H1 (cell line): Measurements from ENCODE around the gene ACAD11. TPM values are rescaled to one million over a fixed set of nuclear protein-coding genes. Genes with fewer than 3 reads are reported as not detected.

Source experiments
- CHD7 ChIP-seq: fragments of 300-600 bp; sonication (generic); IDR thresholded peaks from 2 replicates; pipeline ENCODE4 v1.7.1; 2012; ENCODE audit warnings: low read length, moderate library complexity, mild to moderate bottlenecking, inconsistent platforms; ENCODE audit not compliant: insufficient replicate concordance
- EZH2 ChIP-seq: fragments of 200-600 bp; sonication (generic); IDR thresholded peaks from 2 replicates; pipeline ENCODE4 v1.7.1; 2012; ENCODE audit warnings: low read depth, mild to moderate bottlenecking, moderate library complexity, low read length, inconsistent platforms; ENCODE audit not compliant: severe bottlenecking
- KDM5A ChIP-seq: fragments of 200-600 bp; IDR thresholded peaks from 2 replicates; pipeline ENCODE4 v1.7.1; 2012; ENCODE audit warnings: mild to moderate bottlenecking, low read length, inconsistent platforms, mixed read lengths
- NRF1 ChIP-seq: IDR thresholded peaks from 2 replicates; pipeline ENCODE4 v1.6.1; 2011; ENCODE audit warnings: mild to moderate bottlenecking, low read depth, low read length, improper control_type of control experiment
- RNF2 ChIP-seq: fragments of 200-900, 300-1000 bp; sonication (generic); IDR thresholded peaks from 2 replicates; pipeline ENCODE4 v1.7.1; 2016; ENCODE audit warnings: borderline replicate concordance, low read depth, mild to moderate bottlenecking, antibody characterized with exemption, low read length; ENCODE audit not compliant: poor library complexity, severe bottlenecking; ENCODE audit errors: missing control alignments
- SIRT6 ChIP-seq: IDR thresholded peaks from one replicate; pipeline ENCODE4 v1.7.1; 2012; ENCODE audit warnings: low read length, inconsistent platforms
- polyA plus RNA-seq, 7 experiments: library from polyadenylated mRNA; depleted of rRNA in 3 of 7; stranded (reverse) in 5 of 7; unstranded in 2 of 7; fragments of >200 nt in 5 of 7; fragments of 200-250 nt in 2 of 7; gene quantifications; 1 replicate in 5 of 7; 2 replicates in 1 of 7; 4 replicates in 1 of 7; pipeline versions ENCODE4 v1.2.1 to v1.2.3, GENCODE V29; 2011 to 2013; ENCODE audit warnings: missing spikeins in 2 of 7, mixed read lengths in 2 of 7
- total RNA-seq: library from RNA; stranded (reverse); fragmentation: NEBNext Ultra II Directional; extraction: Animal tissue kit (Norgen Biotek cat#: 25700); gene quantifications from 2 replicates; pipeline ENCODE4 v1.2.1, GENCODE V29; 2021

ACAD11 gene
- total and polyA plus RNA-seq, 2 of the 8 experiments (the other 6 are each of a cell fraction or from before 2014, with no cell fraction given), result 5.5 to 11.0 TPM

DNA sequence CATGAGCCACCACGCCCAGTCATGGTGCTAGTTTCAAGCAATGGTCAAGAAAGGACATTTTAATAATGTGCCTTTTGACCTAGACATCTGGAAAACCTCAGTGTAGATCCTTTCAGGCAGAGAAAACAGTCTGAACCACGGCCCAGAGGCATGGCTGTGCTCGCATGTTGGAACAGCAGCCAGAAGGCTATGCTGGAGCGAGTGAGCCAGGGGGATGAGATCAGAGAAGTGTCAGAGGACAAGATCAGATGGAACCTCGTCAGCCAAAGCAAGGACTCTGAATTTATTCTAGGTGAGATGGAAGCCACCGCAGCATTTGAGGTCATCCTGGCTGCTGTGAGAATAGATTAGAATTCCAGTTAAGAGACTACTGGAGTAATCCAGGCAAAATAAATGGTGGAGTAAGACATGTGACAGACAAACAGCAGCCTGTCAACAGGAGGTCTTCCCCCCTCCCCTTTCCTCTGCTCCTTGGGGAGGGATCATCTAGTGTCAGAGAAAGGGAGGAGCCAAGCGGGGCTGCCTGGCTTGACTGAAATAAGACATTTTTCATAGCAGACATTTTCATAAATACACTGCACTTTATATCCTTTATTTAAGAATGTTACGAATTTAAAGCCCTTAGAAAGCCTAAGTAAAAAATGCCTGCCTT lies 103.0 kb downstream of the ACAD11 start (continued):
- TF ChIP-seq CHD7 (no peak), EZH2 (no peak), RNF2 (no peak), KDM5A (no peak), NRF1 (no peak), SIRT6 (no peak)
